Measurements from ENCODE around the gene NDUFS6. TPM values are rescaled to one million over a fixed set of nuclear protein-coding genes. Genes with fewer than 3 reads are reported as not detected.

The NDUFS6 gene
- total RNA-seq, 1 experiment from 2014 or later: 104 TPM

- ChIA-PET POLR2A (ENCODE audit: unreplicated experiment) (no interaction called here), CTCF (no interaction called here)
- DNase-seq (no peak), ATAC-seq (no peak)
- Histone ChIP-seq H3K4me2 (ENCODE audit: low read length) (no peak overlapping the region), H4K20me1 (ENCODE audit: low read length) (no peaks in the 10 kb centered on the region), H3K4me1 (ENCODE audit: insufficient read depth, low read length) (no peaks in the 10 kb centered on the region), H3K4me3 (ENCODE audit: low read length) (no peak overlapping the region), H3K27me3 (ENCODE audit: low read length) (no peaks in the 10 kb centered on the region), H3K36me3 (ENCODE audit: low read depth, low read length) (peaks cover 3% of the 10 kb centered on the region), H2AFZ (ENCODE audit: low read length) (no peak overlapping the region), H3K9me2 (replicated peaks; ENCODE audit: low read length) (no peaks in the 10 kb centered on the region), H3K9me3 (ENCODE audit: low read length) (no peaks in the 10 kb centered on the region), H3K9ac (ENCODE audit: low read length) (no peak overlapping the region), H3K79me2 (ENCODE audit: low read length) (no peaks in the 10 kb centered on the region), H3F3A (ENCODE audit: low read length, unreplicated experiment) (no peaks in the 10 kb centered on the region), H3K27ac (ENCODE audit: low read length) (no peak overlapping the region)
- intact Hi-C loops (cut with micrococcal nuclease): no loop called here
- no TSS peak for BruUV-seq (replicated peaks)
- TF ChIP-seq EZH2 (IDR thresholded peaks at IDR 0.05; ENCODE audit: low read length, unreplicated experiment): no peak
- TF ChIP-seq CTCF (conservative IDR thresholded peaks at IDR 0.05; ENCODE audit: low read depth, low read length): no peak
- TF ChIP-seq EZH2phosphoT487 (IDR thresholded peaks at IDR 0.05; ENCODE audit: borderline replicate concordance, low read length): no peak
Measured at GRCh38 chr5:1826235-1826980, 25.2 kb downstream of the NDUFS6 start.

DNA sequence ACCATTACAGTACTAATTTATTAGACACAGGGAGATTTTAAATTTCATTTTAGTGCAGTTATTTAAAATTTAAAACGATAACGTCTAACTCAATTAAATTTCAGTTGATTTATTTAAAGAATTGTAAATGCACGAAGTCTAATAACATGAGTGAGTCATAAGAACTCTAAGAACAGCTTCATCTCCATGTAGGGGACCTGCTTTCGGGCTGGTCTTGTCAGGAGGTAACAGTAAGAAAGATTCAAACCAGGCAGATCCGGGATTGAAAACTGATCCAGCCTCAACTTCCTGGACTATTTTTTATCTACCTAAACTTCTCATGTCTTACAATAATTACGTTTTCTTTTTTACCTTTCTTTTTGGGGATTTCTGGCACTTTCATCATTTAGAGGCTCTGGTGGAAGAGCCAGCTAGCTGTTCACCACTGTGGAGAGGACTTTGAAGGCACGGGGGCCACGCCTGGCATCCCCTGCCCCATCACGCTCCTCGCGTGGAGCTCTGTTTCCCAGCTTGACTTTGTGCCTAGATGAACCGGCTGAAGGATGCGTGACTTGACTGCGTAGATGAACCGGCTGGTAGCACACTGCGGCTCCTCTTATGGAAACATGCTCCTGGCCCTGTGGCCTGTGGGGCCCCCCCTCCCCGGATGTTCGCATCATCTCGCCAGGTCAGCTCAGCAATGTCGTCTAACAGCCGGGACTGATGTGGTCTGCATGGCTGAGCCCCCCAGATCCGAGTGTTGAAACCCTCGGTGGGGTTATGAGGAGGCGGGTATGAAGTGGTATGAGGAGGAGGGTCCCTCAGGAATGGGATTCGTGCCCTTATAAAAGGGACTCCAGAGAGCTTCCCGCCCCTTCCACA lies 26.0 kb downstream of the NDUFS6 start:
- ChIA-PET POLR2A (ENCODE audit: unreplicated experiment) (no interaction called here), CTCF (no interaction called here)
- Histone ChIP-seq H3K9me3 (ENCODE audit: low read length) (no peaks in the 10 kb centered on the region), H3K36me3 (ENCODE audit: low read depth, low read length) (no peaks in the 10 kb centered on the region; the same call in none of the 2 replicates), H3K9ac (ENCODE audit: low read length) (no peak overlapping the region), H3K4me2 (ENCODE audit: low read length) (no peak overlapping the region), H3K4me1 (ENCODE audit: insufficient read depth, low read length) (no peaks in the 10 kb centered on the region), H3K79me2 (ENCODE audit: low read length) (no peaks in the 10 kb centered on the region), H2AFZ (ENCODE audit: low read length) (no peak overlapping the region), H3K27ac (ENCODE audit: low read length) (no peak overlapping the region), H3F3A (ENCODE audit: low read length, unreplicated experiment) (no peaks in the 10 kb centered on the region), H3K9me2 (replicated peaks; ENCODE audit: low read length) (no peaks in the 10 kb centered on the region), H4K20me1 (ENCODE audit: low read length) (no peaks in the 10 kb centered on the region), H3K27me3 (ENCODE audit: low read length) (no peaks in the 10 kb centered on the region), H3K4me3 (ENCODE audit: low read length) (no peak overlapping the region)
- ATAC-seq (no peak), DNase-seq (no peak)
- no TSS peak for BruUV-seq (replicated peaks)
- intact Hi-C loops (cut with micrococcal nuclease): no loop called here
- TF ChIP-seq EZH2 (IDR thresholded peaks at IDR 0.05; ENCODE audit: low read length, unreplicated experiment): no peak
- no peak for TF ChIP-seq EZH2phosphoT487 (IDR thresholded peaks at IDR 0.05; ENCODE audit: borderline replicate concordance, low read length)
- TF ChIP-seq CTCF (conservative IDR thresholded peaks at IDR 0.05; ENCODE audit: low read depth, low read length): no peak
